NB4 (cell line): Measurements from ENCODE around the gene MRPL24.

Source experiments
- MYC ChIP-seq: IDR thresholded peaks from 2 replicates; pipeline ENCODE4 v1.6.1; 2011; ENCODE audit warnings: low read depth, low read length
- POLR2A ChIP-seq: IDR thresholded peaks from 2 replicates; pipeline ENCODE4 v1.6.1; 2011; ENCODE audit warnings: mild to moderate bottlenecking; ENCODE audit not compliant: insufficient read length; ENCODE audit errors: extremely low read depth
- TF ChIP-seq, protein P1 (sequence below): IDR thresholded peaks from one replicate; pipeline ENCODE4 v1.5.1; 2012; ENCODE audit warnings: low read depth, low read length
- TF ChIP-seq, protein P2 (sequence below): IDR thresholded peaks from 2 replicates; pipeline ENCODE4 v1.6.1; 2011; ENCODE audit warnings: low read depth, low read length

DNA sequence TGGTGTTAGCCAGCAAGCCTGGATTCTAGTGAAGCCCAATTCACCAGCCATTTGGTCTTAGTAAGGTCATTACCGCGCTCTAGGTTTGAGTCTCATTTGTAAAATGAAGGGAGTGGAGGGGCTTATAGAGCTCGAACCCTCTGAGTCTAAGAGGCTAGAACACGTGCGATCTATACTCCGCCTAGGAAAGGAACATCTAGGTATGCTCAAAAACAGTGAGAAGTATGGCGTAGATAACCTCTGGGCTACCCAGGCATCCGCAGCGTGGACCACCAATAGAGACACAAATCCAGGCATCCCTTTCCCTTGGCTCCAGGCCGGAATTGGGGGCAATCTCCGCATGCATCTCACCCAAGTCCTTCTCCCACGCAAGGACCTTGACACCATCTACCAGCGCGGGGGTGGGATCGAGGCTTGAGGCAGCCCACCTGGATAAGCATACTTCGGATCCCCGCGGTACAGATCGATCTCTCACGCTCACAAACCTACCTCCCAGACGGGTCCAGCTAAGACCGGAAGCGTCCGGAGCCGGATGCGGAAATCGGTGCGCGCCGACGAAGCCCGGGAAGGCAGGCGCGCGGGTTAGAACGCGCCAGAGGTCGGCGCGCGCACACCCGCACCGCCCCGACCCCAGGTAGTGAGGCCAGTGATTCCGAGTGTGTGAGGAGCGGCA lies 12.8 kb downstream of the MRPL24 start, which contains the start of gene METTL25B:
- TF ChIP-seq, protein P1, sequence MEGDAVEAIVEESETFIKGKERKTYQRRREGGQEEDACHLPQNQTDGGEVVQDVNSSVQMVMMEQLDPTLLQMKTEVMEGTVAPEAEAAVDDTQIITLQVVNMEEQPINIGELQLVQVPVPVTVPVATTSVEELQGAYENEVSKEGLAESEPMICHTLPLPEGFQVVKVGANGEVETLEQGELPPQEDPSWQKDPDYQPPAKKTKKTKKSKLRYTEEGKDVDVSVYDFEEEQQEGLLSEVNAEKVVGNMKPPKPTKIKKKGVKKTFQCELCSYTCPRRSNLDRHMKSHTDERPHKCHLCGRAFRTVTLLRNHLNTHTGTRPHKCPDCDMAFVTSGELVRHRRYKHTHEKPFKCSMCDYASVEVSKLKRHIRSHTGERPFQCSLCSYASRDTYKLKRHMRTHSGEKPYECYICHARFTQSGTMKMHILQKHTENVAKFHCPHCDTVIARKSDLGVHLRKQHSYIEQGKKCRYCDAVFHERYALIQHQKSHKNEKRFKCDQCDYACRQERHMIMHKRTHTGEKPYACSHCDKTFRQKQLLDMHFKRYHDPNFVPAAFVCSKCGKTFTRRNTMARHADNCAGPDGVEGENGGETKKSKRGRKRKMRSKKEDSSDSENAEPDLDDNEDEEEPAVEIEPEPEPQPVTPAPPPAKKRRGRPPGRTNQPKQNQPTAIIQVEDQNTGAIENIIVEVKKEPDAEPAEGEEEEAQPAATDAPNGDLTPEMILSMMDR = no peak
- TF ChIP-seq MYC (peak; percentile 24; the same call in 1 of the 2 replicates), POLR2A (peak; percentile 38)
- TF ChIP-seq, protein P2, sequence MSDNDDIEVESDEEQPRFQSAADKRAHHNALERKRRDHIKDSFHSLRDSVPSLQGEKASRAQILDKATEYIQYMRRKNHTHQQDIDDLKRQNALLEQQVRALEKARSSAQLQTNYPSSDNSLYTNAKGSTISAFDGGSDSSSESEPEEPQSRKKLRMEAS = no peak
